HCEC 1CT (cell line): Measurements from ENCODE around the gene TMEM127.

ENCODE experiments used
- DNase-seq: peaks from one replicate; pipeline ENCODE4 v3.0.0-alpha.2; 2017

Gene TMEM127

GRCh38 chr2:96203130-96204028, 62.4 kb downstream of the TMEM127 start:
- no peak for DNase-seq

DNA sequence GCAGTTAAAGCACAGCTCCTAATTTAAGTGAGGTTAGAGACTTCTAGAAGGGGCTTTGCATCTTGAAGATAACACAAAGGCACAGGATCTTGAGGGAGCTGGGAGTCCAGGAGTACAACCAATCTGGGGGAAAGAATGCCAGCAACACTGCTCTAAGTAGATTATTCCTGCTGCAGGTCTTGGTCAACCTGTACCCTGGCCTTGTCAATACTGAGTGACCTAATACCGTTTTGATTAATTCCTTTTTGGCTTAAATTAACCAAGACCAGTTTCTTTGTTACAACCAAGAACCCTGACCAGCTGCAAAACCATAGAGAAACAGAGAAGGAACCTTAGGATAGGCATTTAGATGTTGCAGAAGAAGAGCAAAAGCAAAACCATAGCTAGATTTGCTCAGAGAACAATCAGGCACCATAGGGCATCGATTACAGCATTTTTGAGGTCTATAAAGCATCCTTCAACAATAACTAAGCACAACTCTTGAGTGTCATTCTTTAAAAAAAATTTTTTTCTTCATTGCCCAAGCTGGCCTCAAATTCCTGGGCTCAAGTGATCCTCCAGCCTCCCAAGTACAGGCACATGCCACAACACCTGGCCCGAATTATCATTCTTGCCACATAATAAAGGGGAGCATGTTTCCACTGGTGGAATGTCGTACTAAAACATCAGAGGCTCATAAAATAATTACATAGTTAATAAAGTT, 63.5 kb downstream of the TMEM127 start:
- no peak for DNase-seq

- no peak for DNase-seq
These were observed 64.5 kb downstream of the TMEM127 start for GRCh38 chr2:96201338-96201737.

- DNase-seq: no peak
These were observed 66.9 kb downstream of the TMEM127 start for GRCh38 chr2:96198921-96199320.
